PC-3 (cell line): Measurements from ENCODE around the gene SYNJ2BP. TPM values are rescaled to one million over a fixed set of nuclear protein-coding genes. Genes with fewer than 3 reads are reported as not detected.

Source experiments
- ATAC-seq: fragments of 200-7000 bp; cut with Tn5 transposase; 2 replicates; pipeline ENCODE4 v1.9.1; 2020; ENCODE audit warnings: mild to moderate bottlenecking, moderate library complexity
- BruUV-seq: library from RNA; stranded (reverse); fragments of 400-500 nt; replicated peaks from 2 replicates; lab custom pipeline; 2021; lab: Mats Ljungman, UMichigan
- CTCF ChIA-PET: fragments of 300-600 bp; sonication (Branson Sonifier 250); formaldehyde crosslinking; loops from one replicate; lab custom pipeline; 2022; ENCODE audit warnings: antibody characterized with exemption; lab: Charles Lee
- POLR2A ChIA-PET: fragments of 300-600 bp; sonication (Branson Sonifier 250); formaldehyde crosslinking; loops from one replicate; lab custom pipeline; 2022; ENCODE audit warnings: antibody characterized with exemption; ENCODE audit not compliant: unreplicated experiment; lab: Charles Lee
- DNase-seq: peaks from one replicate; pipeline ENCODE4 v3.0.0-alpha.2; 2015
- H2AFZ ChIP-seq: fragments of 300-600 bp; sonication (generic); 2 replicates; pipeline ENCODE4 v1.6.0; 2016; ENCODE audit warnings: antibody characterized with exemption, low read length
- H3F3A ChIP-seq: fragments of 300-600 bp; sonication (generic); one replicate; pipeline ENCODE4 v1.6.0; 2017; ENCODE audit warnings: antibody characterized with exemption, low read length, control low read depth, mild to moderate bottlenecking; ENCODE audit not compliant: unreplicated experiment
- H3K27ac ChIP-seq: fragments of 300-600 bp; sonication (generic); 2 replicates; pipeline ENCODE4 v1.5.1; 2016; ENCODE audit warnings: mild to moderate bottlenecking, low read length
- H3K27me3 ChIP-seq: fragments of 300-600 bp; sonication (generic); 2 replicates; pipeline ENCODE4 v1.6.1; 2016; ENCODE audit warnings: low read length, mixed read lengths
- H3K36me3 ChIP-seq: fragments of 300-600 bp; sonication (generic); 2 replicates; pipeline ENCODE4 v1.6.1; 2016; ENCODE audit warnings: low read depth, mixed run types, low read length, mixed read lengths
- H3K4me1 ChIP-seq: fragments of 300-600 bp; sonication (generic); 2 replicates; pipeline ENCODE4 v1.5.1; 2016; ENCODE audit warnings: low read length; ENCODE audit not compliant: insufficient read depth
- H3K4me2 ChIP-seq: fragments of 300-600 bp; sonication (generic); 2 replicates; pipeline ENCODE4 v1.6.0; 2016; ENCODE audit warnings: low read length
- H3K4me3 ChIP-seq: fragments of 300-600 bp; sonication (generic); 2 replicates; pipeline ENCODE4 v1.5.1; 2016; ENCODE audit warnings: mild to moderate bottlenecking, low read length, mixed read lengths
- H3K79me2 ChIP-seq: fragments of 300-600 bp; sonication (generic); 2 replicates; pipeline ENCODE4 v1.6.1; 2017; ENCODE audit warnings: low read length, mixed read lengths
- H3K9ac ChIP-seq: fragments of 300-600 bp; sonication (generic); 2 replicates; pipeline ENCODE4 v1.6.0; 2016; ENCODE audit warnings: mild to moderate bottlenecking, low read length
- H3K9me2 ChIP-seq: fragments of 300-600 bp; sonication (generic); replicated peaks from 2 replicates; pipeline ENCODE4 v1.6.1; 2016; ENCODE audit warnings: mixed run types, low read length, mixed read lengths
- H3K9me3 ChIP-seq: fragments of 300-600 bp; sonication (generic); 2 replicates; pipeline ENCODE4 v1.6.1; 2016; ENCODE audit warnings: low read length, mixed read lengths
- H4K20me1 ChIP-seq: fragments of 300-600 bp; sonication (generic); 2 replicates; pipeline ENCODE4 v1.6.1; 2016; ENCODE audit warnings: low read length, mixed read lengths
- EZH2 ChIP-seq: fragments of 300-600 bp; sonication (generic); IDR thresholded peaks from one replicate; pipeline ENCODE4 v1.6.1; 2017; ENCODE audit warnings: antibody characterized with exemption, mild to moderate bottlenecking, low read length; ENCODE audit not compliant: unreplicated experiment
- EZH2phosphoT487 ChIP-seq: fragments of 300-600 bp; sonication (generic); IDR thresholded peaks from 2 replicates; pipeline ENCODE4 v1.6.1; 2018; ENCODE audit warnings: mild to moderate bottlenecking, antibody characterized with exemption, low read length, borderline replicate concordance
- intact Hi-C: fragments of 100-400 bp; cut with micrococcal nuclease; formaldehyde crosslinking; loops from 2 replicates; pipeline ENCODE4 v1.9.0; 2023
- total RNA-seq: library from RNA; depleted of rRNA; stranded (reverse); fragments of >200 nt; gene quantifications from 2 replicates; pipeline ENCODE4 v1.2.3, GENCODE V29; 2014
- TF ChIP-seq, protein P1 (sequence below): fragments of 300-600 bp; sonication (generic); conservative IDR thresholded peaks from 2 replicates; pipeline ENCODE4 v1.5.1; 2017; ENCODE audit warnings: antibody characterized with exemption, low read depth, mild to moderate bottlenecking, low read length

SYNJ2BP gene
- total RNA-seq, 1 experiment from 2014 or later = 13.1 TPM

DNA sequence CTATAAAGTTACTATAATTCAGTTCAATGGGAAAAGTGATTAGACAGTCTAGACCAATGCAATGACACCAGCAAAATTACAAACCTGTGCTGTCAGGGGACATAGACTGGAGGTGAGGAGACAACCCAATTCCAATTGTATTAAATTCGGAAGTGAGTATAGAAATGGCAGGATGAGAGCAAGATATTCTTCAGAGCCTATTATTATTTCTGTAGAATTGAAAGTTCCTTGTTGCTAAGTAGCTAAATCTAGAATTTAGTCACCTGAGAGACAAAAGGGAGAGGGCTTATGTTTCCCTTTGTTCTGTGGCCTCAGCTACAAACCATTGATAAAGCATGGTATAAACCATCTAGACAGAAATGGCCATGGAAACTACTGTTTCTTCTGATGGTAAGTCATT lies 35.0 kb upstream of the SYNJ2BP start, which contains the start of gene ADAM21:
Gene ADAM21 (plus strand): TSS at position 301 of the 400 bp plus-strand sequence. CDS start 5,326 bp downstream, outside the sequence.
- TF ChIP-seq, protein P1, sequence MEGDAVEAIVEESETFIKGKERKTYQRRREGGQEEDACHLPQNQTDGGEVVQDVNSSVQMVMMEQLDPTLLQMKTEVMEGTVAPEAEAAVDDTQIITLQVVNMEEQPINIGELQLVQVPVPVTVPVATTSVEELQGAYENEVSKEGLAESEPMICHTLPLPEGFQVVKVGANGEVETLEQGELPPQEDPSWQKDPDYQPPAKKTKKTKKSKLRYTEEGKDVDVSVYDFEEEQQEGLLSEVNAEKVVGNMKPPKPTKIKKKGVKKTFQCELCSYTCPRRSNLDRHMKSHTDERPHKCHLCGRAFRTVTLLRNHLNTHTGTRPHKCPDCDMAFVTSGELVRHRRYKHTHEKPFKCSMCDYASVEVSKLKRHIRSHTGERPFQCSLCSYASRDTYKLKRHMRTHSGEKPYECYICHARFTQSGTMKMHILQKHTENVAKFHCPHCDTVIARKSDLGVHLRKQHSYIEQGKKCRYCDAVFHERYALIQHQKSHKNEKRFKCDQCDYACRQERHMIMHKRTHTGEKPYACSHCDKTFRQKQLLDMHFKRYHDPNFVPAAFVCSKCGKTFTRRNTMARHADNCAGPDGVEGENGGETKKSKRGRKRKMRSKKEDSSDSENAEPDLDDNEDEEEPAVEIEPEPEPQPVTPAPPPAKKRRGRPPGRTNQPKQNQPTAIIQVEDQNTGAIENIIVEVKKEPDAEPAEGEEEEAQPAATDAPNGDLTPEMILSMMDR = no peak
- TF ChIP-seq EZH2phosphoT487 (no peak), EZH2 (no peak)
- no peaks in the 10 kb centered on the region for H4K20me1 ChIP-seq
- no peaks in the 10 kb centered on the region for H3K9me2 ChIP-seq
- H3K9me3 ChIP-seq = no peaks in the 10 kb centered on the region
- intact Hi-C loops = no loop called here
- DNase-seq (no peak), ATAC-seq (no peak)
- ChIA-PET POLR2A (no interaction called here), CTCF (no interaction called here)
- no peak within 1 kb of the TSS for H2AFZ ChIP-seq
- no TSS peak for BruUV-seq
- no peaks in the 10 kb centered on the region for H3F3A ChIP-seq
- H3K27ac ChIP-seq = no peak within 1 kb of the TSS
- H3K9ac ChIP-seq = no peak within 1 kb of the TSS
- peaks cover 44% of the 10 kb centered on the region for H3K27me3 ChIP-seq
- no peaks in the 10 kb centered on the region for H3K36me3 ChIP-seq
- no peaks in the 10 kb centered on the region for H3K79me2 ChIP-seq
- no peak within 1 kb of the TSS for H3K4me3 ChIP-seq
- H3K4me2 ChIP-seq = no peak within 1 kb of the TSS
- H3K4me1 ChIP-seq = no peaks in the 10 kb centered on the region

DNA sequence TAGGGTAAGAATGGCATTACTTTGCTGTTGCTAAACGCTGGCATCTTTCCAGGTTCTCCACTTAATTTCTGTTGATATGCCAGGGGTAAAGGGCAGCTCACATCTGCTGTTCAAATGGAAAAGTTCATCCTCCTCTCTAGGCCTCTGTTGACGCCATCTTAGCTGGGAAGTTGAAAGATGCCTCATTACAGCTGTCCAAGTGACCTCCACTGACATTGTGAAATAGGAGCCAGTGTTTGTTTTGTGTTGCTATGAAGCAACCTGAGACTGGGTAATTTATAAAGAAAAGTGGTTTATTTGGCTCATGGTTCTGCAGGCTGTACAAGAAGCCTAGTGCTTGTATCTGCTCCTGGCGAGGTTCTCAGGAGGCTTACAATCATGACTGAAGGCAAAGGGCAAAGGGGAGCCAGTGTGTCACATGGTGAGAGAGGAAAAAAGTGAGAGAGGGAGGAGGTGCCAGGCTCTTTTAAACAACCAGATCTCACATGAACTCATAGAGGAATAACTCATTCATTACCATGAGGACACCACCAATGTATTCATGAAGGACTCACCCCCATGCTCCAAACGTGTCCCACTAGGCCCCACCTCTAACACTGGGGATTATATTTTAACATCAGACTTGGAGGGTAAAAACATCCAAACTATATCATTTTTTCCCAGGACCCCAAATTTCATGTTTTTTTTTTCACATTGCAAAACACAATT lies 31.9 kb upstream of the SYNJ2BP start:
- H3F3A ChIP-seq = no peaks in the 10 kb centered on the region
- intact Hi-C loops = no loop called here
- no peak overlapping the region for H3K9ac ChIP-seq
- no peaks in the 10 kb centered on the region for H3K79me2 ChIP-seq
- H3K9me2 ChIP-seq = no peaks in the 10 kb centered on the region
- CTCF ChIA-PET = no interaction called here
- H3K4me1 ChIP-seq = no peaks in the 10 kb centered on the region
- H3K4me3 ChIP-seq = no peak overlapping the region
- TF ChIP-seq EZH2 = no peak
- TF ChIP-seq EZH2phosphoT487 = no peak
- no peak overlapping the region for H3K27ac ChIP-seq
- H3K36me3 ChIP-seq = no peaks in the 10 kb centered on the region
- no TSS peak for BruUV-seq
- DNase-seq = peak; percentile 30
- no peaks in the 10 kb centered on the region for H4K20me1 ChIP-seq
- H2AFZ ChIP-seq = no peak overlapping the region
- no peaks in the 10 kb centered on the region for H3K9me3 ChIP-seq
- H3K27me3 ChIP-seq = peaks cover 20% of the 10 kb centered on the region; the same call in 1 of the 2 replicates
- POLR2A ChIA-PET = no interaction called here
- ATAC-seq = peak; percentile 80
- H3K4me2 ChIP-seq = no peak overlapping the region

DNA sequence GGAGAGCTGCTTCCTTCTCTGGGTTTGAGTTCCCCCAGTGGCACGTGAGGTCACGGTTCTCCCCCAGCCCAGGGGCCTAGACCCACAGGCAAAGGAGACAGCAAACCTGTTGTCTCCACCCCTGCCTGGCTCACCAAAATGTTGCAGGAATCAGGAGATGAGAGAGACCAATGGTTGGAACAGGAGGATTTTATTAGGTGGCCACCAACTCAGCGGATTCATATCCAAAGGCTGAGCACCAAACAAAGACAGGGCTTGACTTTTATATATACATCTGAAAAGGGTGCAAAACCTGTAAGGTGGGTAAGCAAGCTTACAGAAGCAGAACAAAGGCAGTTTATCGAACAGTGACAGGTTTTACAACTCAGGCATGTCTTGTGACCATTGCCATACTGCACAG lies 25.9 kb upstream of the SYNJ2BP start:
- TF ChIP-seq EZH2phosphoT487 = no peak
- CTCF ChIA-PET = no interaction called here
- no peaks in the 10 kb centered on the region for H3F3A ChIP-seq
- no peak overlapping the region for H2AFZ ChIP-seq
- H3K79me2 ChIP-seq = no peaks in the 10 kb centered on the region
- no peaks in the 10 kb centered on the region for H3K27me3 ChIP-seq
- H4K20me1 ChIP-seq = no peaks in the 10 kb centered on the region
- no TSS peak for BruUV-seq
- POLR2A ChIA-PET = no interaction called here
- no peaks in the 10 kb centered on the region for H3K4me1 ChIP-seq
- ATAC-seq = no peak
- H3K4me2 ChIP-seq = no peak overlapping the region
- peaks cover 14% of the 10 kb centered on the region for H3K9me3 ChIP-seq
- H3K9ac ChIP-seq = no peak overlapping the region
- H3K27ac ChIP-seq = no peak overlapping the region
- no peaks in the 10 kb centered on the region for H3K9me2 ChIP-seq
- intact Hi-C loops = no loop called here
- H3K36me3 ChIP-seq = no peaks in the 10 kb centered on the region
- H3K4me3 ChIP-seq = no peak overlapping the region
- no peak for DNase-seq
